WTC11 (cell line): ENCODE measurements around the gene MNT. TPM values are rescaled to one million over a fixed set of nuclear protein-coding genes. Genes with fewer than 3 reads are reported as not detected.

Experiments
- ATAC-seq: fragments of 200-7000 bp; cut with Tn5 transposase; 2 replicates; pipeline ENCODE4 v1.10.0; 2021; ENCODE audit warnings: mild to moderate bottlenecking, moderate library complexity
- CTCF ChIA-PET: fragments of 300-600 bp; sonication (Branson Sonifier 250); formaldehyde crosslinking; loops from one replicate; lab custom pipeline; 2021; ENCODE audit warnings: antibody characterized with exemption; lab: Charles Lee
- POLR2A ChIA-PET: fragments of 350-600 bp; sonication (Branson Sonifier 250); formaldehyde crosslinking; loops from one replicate; lab custom pipeline; 2021; ENCODE audit warnings: antibody characterized with exemption; lab: Charles Lee
- DNase-seq: peaks from one replicate; pipeline ENCODE4 v3.0.0; 2021; ENCODE audit warnings: low spot score
- H3K27ac Mint-ChIP-seq: 2 replicates; pipeline ENCODE4 v1.8.0; 2021; ENCODE audit warnings: mixed read lengths
- H3K27me3 Mint-ChIP-seq: 2 replicates; pipeline ENCODE4 v1.8.0; 2021; ENCODE audit warnings: low read depth, mild to moderate bottlenecking, moderate library complexity, mixed read lengths
- H3K36me3 Mint-ChIP-seq: 2 replicates; pipeline ENCODE4 v1.8.0; 2021; ENCODE audit warnings: mixed read lengths
- H3K4me1 Mint-ChIP-seq: 2 replicates; pipeline ENCODE4 v1.8.0; 2022; ENCODE audit warnings: mixed read lengths
- H3K4me3 Mint-ChIP-seq: 2 replicates; pipeline ENCODE4 v1.8.0; 2021; ENCODE audit warnings: mild to moderate bottlenecking, moderate library complexity, mixed read lengths
- H3K9me3 Mint-ChIP-seq: 2 replicates; pipeline ENCODE4 v1.8.0; 2021; ENCODE audit warnings: mixed read lengths
- AR ChIP-seq: fragments of 250-450 bp; sonication (Bioruptor Pico); IDR thresholded peaks from 2 replicates; pipeline ENCODE4 v1.9.0; 2021; ENCODE audit warnings: mild to moderate bottlenecking
- ATF2 ChIP-seq: sonication (generic); formaldehyde crosslinking; IDR thresholded peaks from 2 replicates; pipeline ENCODE4 v1.8.1; 2022; ENCODE audit warnings: low read depth, missing genetic modification reagents, borderline replicate concordance
- CREM ChIP-seq: sonication (generic); formaldehyde crosslinking; IDR thresholded peaks from 2 replicates; pipeline ENCODE4 v1.8.1; 2022; ENCODE audit warnings: mild to moderate bottlenecking, missing genetic modification reagents, moderate library complexity
- E2F5 ChIP-seq: sonication (generic); formaldehyde crosslinking; IDR thresholded peaks from 2 replicates; pipeline ENCODE4 v1.8.1; 2022; ENCODE audit warnings: mild to moderate bottlenecking, moderate library complexity, missing genetic modification reagents
- ETV6 ChIP-seq: sonication (generic); formaldehyde crosslinking; IDR thresholded peaks from 2 replicates; pipeline ENCODE4 v1.8.1; 2022; ENCODE audit warnings: mild to moderate bottlenecking, missing genetic modification reagents
- FOXK1 ChIP-seq: sonication (generic); formaldehyde crosslinking; IDR thresholded peaks from 2 replicates; pipeline ENCODE4 v1.8.0; 2022; ENCODE audit warnings: mild to moderate bottlenecking, moderate library complexity, missing genetic modification reagents
- GABPB1 ChIP-seq: sonication (generic); formaldehyde crosslinking; IDR thresholded peaks from 2 replicates; pipeline ENCODE4 v1.8.1; 2023; ENCODE audit warnings: mild to moderate bottlenecking, missing genetic modification reagents
- HMGA2 ChIP-seq: fragments of 250-450 bp; sonication (Bioruptor Pico); IDR thresholded peaks from 2 replicates; pipeline ENCODE4 v1.4.0; 2021; ENCODE audit warnings: mild to moderate bottlenecking, moderate library complexity
- KAT7 ChIP-seq: sonication (generic); formaldehyde crosslinking; IDR thresholded peaks from 2 replicates; pipeline ENCODE4 v1.8.1; 2023; ENCODE audit warnings: missing genetic modification reagents, mild to moderate bottlenecking, borderline replicate concordance
- MAX ChIP-seq: sonication (generic); formaldehyde crosslinking; IDR thresholded peaks from 2 replicates; pipeline ENCODE4 v1.8.0; 2022; ENCODE audit warnings: mild to moderate bottlenecking, missing genetic modification reagents
- MXD4 ChIP-seq: fragments of 250-450 bp; sonication (Bioruptor Pico); IDR thresholded peaks from 2 replicates; pipeline ENCODE4 v1.8.0; 2021; ENCODE audit warnings: mild to moderate bottlenecking, moderate library complexity, borderline replicate concordance
- MYBL2 ChIP-seq: sonication (generic); formaldehyde crosslinking; IDR thresholded peaks from 2 replicates; pipeline ENCODE4 v1.8.1; 2023; ENCODE audit warnings: mild to moderate bottlenecking, moderate library complexity, missing genetic modification reagents
- SMAD4 ChIP-seq: sonication (generic); formaldehyde crosslinking; IDR thresholded peaks from 2 replicates; pipeline ENCODE4 v1.8.0; 2022; ENCODE audit warnings: mild to moderate bottlenecking, missing genetic modification reagents
- SOX15 ChIP-seq: fragments of 250-450 bp; sonication (Bioruptor Pico); IDR thresholded peaks from 2 replicates; pipeline ENCODE4 v1.9.0; 2021; ENCODE audit warnings: mild to moderate bottlenecking
- SP1 ChIP-seq: sonication (generic); formaldehyde crosslinking; conservative IDR thresholded peaks from 2 replicates; pipeline ENCODE4 v1.8.1; 2022; ENCODE audit warnings: missing genetic modification reagents
- TEAD1 ChIP-seq: sonication (generic); formaldehyde crosslinking; IDR thresholded peaks from 2 replicates; pipeline ENCODE4 v1.8.0; 2022; ENCODE audit warnings: mild to moderate bottlenecking, missing genetic modification reagents
- TEAD4 ChIP-seq: sonication (generic); formaldehyde crosslinking; IDR thresholded peaks from 2 replicates; pipeline ENCODE4 v1.8.0; 2022; ENCODE audit warnings: mild to moderate bottlenecking, missing genetic modification reagents
- USF1 ChIP-seq: sonication (generic); formaldehyde crosslinking; IDR thresholded peaks from 2 replicates; pipeline ENCODE4 v1.8.0; 2022; ENCODE audit warnings: mild to moderate bottlenecking, missing genetic modification reagents
- USF2 ChIP-seq: sonication (generic); formaldehyde crosslinking; IDR thresholded peaks from 2 replicates; pipeline ENCODE4 v1.8.1; 2023; ENCODE audit warnings: mild to moderate bottlenecking, missing genetic modification reagents, moderate library complexity
- ZMAT4 ChIP-seq: fragments of 250-450 bp; sonication (Bioruptor Pico); IDR thresholded peaks from 2 replicates; pipeline ENCODE4 v1.9.0; 2021; ENCODE audit warnings: mild to moderate bottlenecking
- ZNF219 ChIP-seq: sonication (generic); formaldehyde crosslinking; IDR thresholded peaks from 2 replicates; pipeline ENCODE4 v1.8.0; 2023; ENCODE audit warnings: missing genetic modification reagents, mild to moderate bottlenecking, borderline replicate concordance
- ZNF232 ChIP-seq: sonication (generic); formaldehyde crosslinking; IDR thresholded peaks from 2 replicates; pipeline ENCODE4 v1.8.0; 2022; ENCODE audit warnings: mild to moderate bottlenecking, missing genetic modification reagents
- ZNF423 ChIP-seq: fragments of 250-450 bp; sonication (Bioruptor Pico); IDR thresholded peaks from 2 replicates; pipeline ENCODE4 v2.1.2; 2022; ENCODE audit warnings: mild to moderate bottlenecking, moderate library complexity
- total RNA-seq: library from RNA; stranded (reverse); gene quantifications from 3 replicates; pipeline ENCODE4 v1.2.3, GENCODE V29; 2021

Gene MNT
- total RNA-seq, 1 experiment from 2014 or later, result 21.6 TPM

GRCh38 chr17:2399572-2400473 is 1.0 kb downstream of the MNT start:
- 0 out of 2 replicates have a peak, but pooled peaks cover 5% of the 10 kb centered on the region for H3K27me3 Mint-ChIP-seq
- H3K9me3 Mint-ChIP-seq, result no peaks in the 10 kb centered on the region
- DNase-seq, result peak; percentile 96
- peak; percentile 57 for ATAC-seq
- H3K27ac Mint-ChIP-seq, result peak overlapping the region; percentile 100
- H3K4me3 Mint-ChIP-seq, result peak overlapping the region; percentile 95
- ChIA-PET POLR2A (interaction anchor here (1.1 to 2.8 kb wide), 5 partner anchors 13 to 63 kb away, joined by 5 to 12 read pairs (median 6); partner anchors contain the start of genes SGSM2 and TSR1), CTCF (interaction anchor here (0.6 to 7.0 kb wide), 7 partner anchors 12 to 52 kb away, joined by 3 to 60 read pairs (median 4); no protein-coding TSS in a partner anchor)
- no peak for TF ChIP-seq ATF2 (CRISPR knock-in tag)
- TF ChIP-seq ZNF219 (CRISPR knock-in tag), result 0 out of 2 replicates have a peak, but pooled peaks have one; percentile 39
- TF ChIP-seq KAT7 (CRISPR knock-in tag), result peak; percentile 56; the same call in 1 of the 2 replicates
- peak; percentile 78; the same call in 1 of the 2 replicates for TF ChIP-seq TEAD4 (CRISPR knock-in tag)
- TF ChIP-seq E2F5 (CRISPR knock-in tag), result peak; percentile 60; the same call in 1 of the 2 replicates
- TF ChIP-seq USF2 (CRISPR knock-in tag), result peak; percentile 88
- 0 out of 2 replicates have a peak, but pooled peaks have one; percentile 17 for TF ChIP-seq ZNF232 (CRISPR knock-in tag)
- peak; percentile 80 for TF ChIP-seq GABPB1 (CRISPR knock-in tag)
- TF ChIP-seq TEAD1, result peak; percentile 70; the same call in 1 of the 2 replicates
- TF ChIP-seq CREM, result peak; percentile 74
- TF ChIP-seq FOXK1 (CRISPR knock-in tag), result peak; percentile 98
- no peak for TF ChIP-seq ZNF423
- peak; percentile 83 for TF ChIP-seq USF1
- TF ChIP-seq SMAD4, result no peak
- TF ChIP-seq MAX (CRISPR knock-in tag), result peak; percentile 82; the same call in 1 of the 2 replicates
- TF ChIP-seq SP1, result peak; percentile 97
- TF ChIP-seq, all 79 proteins: peak for 13
- Mint-ChIP-seq H3K4me1 (peaks cover 37% of the 10 kb centered on the region), H3K36me3 (no peaks in the 10 kb centered on the region)

- 0 out of 2 replicates have a peak, but pooled peaks cover 5% of the 10 kb centered on the region for H3K27me3 Mint-ChIP-seq
- ATAC-seq (peak; percentile 4), DNase-seq (peak; percentile 58)
- peaks cover 42% of the 10 kb centered on the region for H3K4me1 Mint-ChIP-seq
- H3K9me3 Mint-ChIP-seq, result no peaks in the 10 kb centered on the region
- H3K27ac Mint-ChIP-seq, result peak overlapping the region; percentile 100
- ChIA-PET POLR2A (interaction anchor here (1.1 to 2.8 kb wide), 5 partner anchors 14 to 62 kb away, joined by 5 to 12 read pairs (median 6); partner anchors contain the start of genes SGSM2 and TSR1), CTCF (interaction anchor here (0.6 to 7.0 kb wide), 8 partner anchors 11 to 51 kb away, joined by 3 to 60 read pairs (median 5); no protein-coding TSS in a partner anchor)
- H3K4me3 Mint-ChIP-seq, result peak overlapping the region; percentile 95
- H3K36me3 Mint-ChIP-seq, result no peaks in the 10 kb centered on the region
- TF ChIP-seq SOX15, result no peak
- no peak for TF ChIP-seq ETV6 (CRISPR knock-in tag)
- TF ChIP-seq ZMAT4, result no peak
- TF ChIP-seq MYBL2, result 0 out of 2 replicates have a peak, but pooled peaks have one; percentile 9
- 0 out of 2 replicates have a peak, but pooled peaks have one; percentile 10 for TF ChIP-seq HMGA2
- no peak for TF ChIP-seq AR (CRISPR knock-in tag)
- no peak for TF ChIP-seq USF2 (CRISPR knock-in tag)
- no peak for TF ChIP-seq MXD4 (CRISPR knock-in tag)
Observed at GRCh38 chr17:2398655-2399571, 1.9 kb downstream of the MNT start.
